Measurements from ENCODE around the gene AKAIN1.
A peak's percentile ranks its signal among the peaks of the same experiment; 100 is the strongest.

The AKAIN1 gene

GRCh38 chr18:5197032-5197434 is at the start of gene AKAIN1:
AKAIN1 (minus strand) TSS chr18:5197257; CDS start chr18:5197053, 204 bp downstream.
- DNase-seq, result no peak

- no peak for DNase-seq
Observed at GRCh38 chr18:5244941-5245340, 47.9 kb upstream of the AKAIN1 start.

- DNase-seq, result no peak
Observed at GRCh38 chr18:5239447-5239846, 42.4 kb upstream of the AKAIN1 start.

GRCh38 chr18:5238371-5238976 is 41.4 kb upstream of the AKAIN1 start:
- DNase-seq, result no peak

- peak; percentile 88 for DNase-seq
Observed at GRCh38 chr18:5237723-5238370, 40.8 kb upstream of the AKAIN1 start.

- DNase-seq, result no peak
Observed at GRCh38 chr18:5237083-5237722, 40.1 kb upstream of the AKAIN1 start.

- DNase-seq, result no peak
Observed at GRCh38 chr18:5214583-5215351, 17.7 kb upstream of the AKAIN1 start.

GRCh38 chr18:5207471-5208150 is 10.6 kb upstream of the AKAIN1 start:
- DNase-seq, result no peak

- DNase-seq, result no peak
Observed at GRCh38 chr18:5198311-5198710, 1.3 kb upstream of the AKAIN1 start.

GRCh38 chr18:5197461-5197860 is 404 bp upstream of the AKAIN1 start:
- DNase-seq, result no peak

- no peak for DNase-seq
Observed at GRCh38 chr18:5196253-5197031, 615 bp downstream of the AKAIN1 start.

- DNase-seq, result no peak
Observed at GRCh38 chr18:5195656-5196055, 1.4 kb downstream of the AKAIN1 start.

GRCh38 chr18:5180254-5180653 is 16.8 kb downstream of the AKAIN1 start:
- DNase-seq, result no peak

GRCh38 chr18:5178519-5178918 is 18.5 kb downstream of the AKAIN1 start:
- DNase-seq, result no peak

GRCh38 chr18:5175378-5175777 is 21.7 kb downstream of the AKAIN1 start:
- DNase-seq, result no peak

- no peak for DNase-seq
Observed at GRCh38 chr18:5173646-5174045, 23.4 kb downstream of the AKAIN1 start.

GRCh38 chr18:5173236-5173635 is 23.8 kb downstream of the AKAIN1 start:
- no peak for DNase-seq

- DNase-seq, result peak; percentile 8
Observed at GRCh38 chr18:5167831-5168230, 29.2 kb downstream of the AKAIN1 start.

GRCh38 chr18:5166606-5167280 is 30.3 kb downstream of the AKAIN1 start:
- no peak for DNase-seq

- no peak for DNase-seq
Observed at GRCh38 chr18:5164903-5165302, 32.2 kb downstream of the AKAIN1 start.

- no peak for DNase-seq
Observed at GRCh38 chr18:5162111-5162510, 34.9 kb downstream of the AKAIN1 start.

- DNase-seq, result peak; percentile 32
Observed at GRCh38 chr18:5159080-5159479, 38.0 kb downstream of the AKAIN1 start.

Measured in CD4-positive, alpha-beta T cell treated with Interleukin-17A for 1 hour (primary cell).